Measurements from ENCODE around the gene CRADD. TPM values are rescaled to one million over a fixed set of nuclear protein-coding genes. Genes with fewer than 3 reads are reported as not detected.
A peak's percentile ranks its signal among the peaks of the same experiment; 100 is the strongest.

CRADD gene
- total RNA-seq, 1 donor from 2014 or later = 41.2 TPM

GRCh38 chr12:93680006-93680405 is 2.8 kb downstream of the CRADD start:
- H3K79me2 ChIP-seq (ENCODE audit: low read depth) = no peaks in the 10 kb centered on the region
- peaks cover 4% of the 10 kb centered on the region for H3K36me3 Mint-ChIP-seq
- TF ChIP-seq EZH2phosphoT487 (IDR thresholded peaks at IDR 0.05) = no peak
- no peak for TF ChIP-seq EZH2 (IDR thresholded peaks at IDR 0.05)
- TF ChIP-seq CTCF (IDR thresholded peaks at IDR 0.05) = no peak

GRCh38 chr12:93682846-93683261 is 5.7 kb downstream of the CRADD start:
- no peaks in the 10 kb centered on the region for H3K27me3 ChIP-seq
- Mint-ChIP-seq H3K27ac (peak overlapping the region; percentile 8), H3K9me3 (no peaks in the 10 kb centered on the region), H3K27me3 (ENCODE audit: insufficient read depth, low read depth) (no peaks in the 10 kb centered on the region), H3K36me3 (peaks cover 4% of the 10 kb centered on the region), H3K4me1 (peaks cover 20% of the 10 kb centered on the region), H3K4me3 (no peak overlapping the region)
- no peaks in the 10 kb centered on the region for H4K20me1 ChIP-seq (ENCODE audit: low read depth)
- no peaks in the 10 kb centered on the region for H3K79me2 ChIP-seq (ENCODE audit: low read depth)
- H2AFZ ChIP-seq (replicated peaks) = no peak overlapping the region
- no peak overlapping the region for H3K4me2 ChIP-seq
- peaks cover 8% of the 10 kb centered on the region for H3F3A ChIP-seq (ENCODE audit: low read depth)
- DNase-seq (ENCODE audit: low spot score) = peak; percentile 24
- no peak overlapping the region for H3K4me3 ChIP-seq
- peaks cover 11% of the 10 kb centered on the region for H3K4me1 ChIP-seq
- H3K9me3 ChIP-seq (ENCODE audit: low read depth) = no peaks in the 10 kb centered on the region
- TF ChIP-seq EZH2phosphoT487 (IDR thresholded peaks at IDR 0.05) (no peak), CTCF (IDR thresholded peaks at IDR 0.05) (no peak), EZH2 (IDR thresholded peaks at IDR 0.05) (no peak)
- no peak overlapping the region for H3K9ac ChIP-seq
- H3K36me3 ChIP-seq = no peaks in the 10 kb centered on the region
- H3K27ac ChIP-seq = no peak overlapping the region

More at GRCh38 chr12:93680006-93680405, 2.8 kb downstream of the CRADD start:
- no peaks in the 10 kb centered on the region for H3K27me3 ChIP-seq
- no peaks in the 10 kb centered on the region for H3K36me3 ChIP-seq
- H4K20me1 ChIP-seq (ENCODE audit: low read depth) = no peaks in the 10 kb centered on the region
- no peak overlapping the region for H3K9ac ChIP-seq
- Mint-ChIP-seq H3K4me3 (no peak overlapping the region), H3K9me3 (no peaks in the 10 kb centered on the region), H3K4me1 (peaks cover 27% of the 10 kb centered on the region), H3K27ac (no peak overlapping the region), H3K27me3 (ENCODE audit: insufficient read depth, low read depth) (peaks cover 2% of the 10 kb centered on the region)
- no peak overlapping the region for H3K4me2 ChIP-seq
- peaks cover 11% of the 10 kb centered on the region for H3K4me1 ChIP-seq
- no peak for DNase-seq (ENCODE audit: low spot score)
- H2AFZ ChIP-seq (replicated peaks) = no peak overlapping the region
- no peak overlapping the region for H3K27ac ChIP-seq
- H3K4me3 ChIP-seq = no peak overlapping the region
- H3F3A ChIP-seq (ENCODE audit: low read depth) = peaks cover 15% of the 10 kb centered on the region
- H3K9me3 ChIP-seq (ENCODE audit: low read depth) = no peaks in the 10 kb centered on the region

- Mint-ChIP-seq H3K4me3 (no peak overlapping the region), H3K27me3 (ENCODE audit: insufficient read depth, low read depth) (no peaks in the 10 kb centered on the region), H3K9me3 (no peaks in the 10 kb centered on the region), H3K4me1 (peaks cover 15% of the 10 kb centered on the region), H3K27ac (no peak overlapping the region), H3K36me3 (peaks cover 4% of the 10 kb centered on the region)
- H3K4me3 ChIP-seq = no peak overlapping the region
- H3K36me3 ChIP-seq = no peaks in the 10 kb centered on the region
- H4K20me1 ChIP-seq (ENCODE audit: low read depth) = no peaks in the 10 kb centered on the region
- H3K4me1 ChIP-seq = peaks cover 5% of the 10 kb centered on the region
- H3K27ac ChIP-seq = no peak overlapping the region
- H3K4me2 ChIP-seq = no peak overlapping the region
- H3K9me3 ChIP-seq (ENCODE audit: low read depth) = no peaks in the 10 kb centered on the region
- no peak overlapping the region for H2AFZ ChIP-seq (replicated peaks)
- H3K79me2 ChIP-seq (ENCODE audit: low read depth) = no peaks in the 10 kb centered on the region
- H3K27me3 ChIP-seq = no peaks in the 10 kb centered on the region
- H3F3A ChIP-seq (ENCODE audit: low read depth) = peaks cover 3% of the 10 kb centered on the region
- DNase-seq (ENCODE audit: low spot score) = no peak
- TF ChIP-seq EZH2phosphoT487 (IDR thresholded peaks at IDR 0.05) (no peak), CTCF (IDR thresholded peaks at IDR 0.05) (no peak), EZH2 (IDR thresholded peaks at IDR 0.05) (no peak)
- no peak overlapping the region for H3K9ac ChIP-seq
Observed at GRCh38 chr12:93683410-93683809, 6.2 kb downstream of the CRADD start.
